Fibroblast of peridontal ligament (primary cell): ENCODE data around the gene SCGB1A1.
"Not testable (repeated sequence)": the region's sequence is repeated elsewhere in the genome, so short reads cannot be mapped to it uniquely, and the experiment has no call there.

Source experiments
- DNase-seq: peaks from one replicate; pipeline ENCODE4 v3.0.0-alpha.2; 2010; ENCODE audit errors: extremely low read depth

The SCGB1A1 gene

GRCh38 chr11:62449912-62450311 lies 31.1 kb downstream of the SCGB1A1 start:
- DNase-seq: not testable (repeated sequence)

DNA sequence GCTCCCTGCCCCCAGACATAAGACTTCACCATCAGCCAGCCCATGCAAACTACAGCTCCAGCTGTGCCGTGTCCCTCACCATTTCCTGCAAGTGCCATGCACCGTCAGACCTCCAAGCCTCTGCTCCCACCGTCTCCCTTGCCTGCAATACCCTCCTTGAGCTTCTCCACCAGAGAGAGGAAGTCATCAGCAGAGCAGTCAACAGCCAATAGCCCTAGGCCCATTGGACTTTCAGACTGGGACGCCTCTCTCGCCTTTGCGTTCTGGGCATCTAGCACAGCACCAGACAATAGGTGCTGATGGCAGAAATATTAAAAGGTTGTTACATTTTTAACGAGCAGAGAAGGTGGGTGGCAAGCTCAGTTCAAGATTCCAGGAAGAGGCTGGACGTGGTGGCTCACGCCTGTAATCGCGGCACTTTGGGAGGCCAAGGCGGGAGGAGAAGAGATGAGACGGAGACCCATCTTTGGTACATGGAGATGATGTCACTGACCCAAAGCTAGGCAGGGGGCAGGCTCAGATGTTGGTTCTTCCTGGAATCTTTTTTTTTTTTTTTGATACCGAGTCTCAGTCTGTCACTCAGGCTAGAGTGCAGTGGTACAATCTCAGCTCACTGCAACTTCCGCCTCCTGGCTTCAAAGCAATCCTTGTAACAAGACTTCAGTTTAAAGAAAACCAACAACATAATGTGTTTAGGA lies 31.9 kb downstream of the SCGB1A1 start:
- no peak for DNase-seq

DNA sequence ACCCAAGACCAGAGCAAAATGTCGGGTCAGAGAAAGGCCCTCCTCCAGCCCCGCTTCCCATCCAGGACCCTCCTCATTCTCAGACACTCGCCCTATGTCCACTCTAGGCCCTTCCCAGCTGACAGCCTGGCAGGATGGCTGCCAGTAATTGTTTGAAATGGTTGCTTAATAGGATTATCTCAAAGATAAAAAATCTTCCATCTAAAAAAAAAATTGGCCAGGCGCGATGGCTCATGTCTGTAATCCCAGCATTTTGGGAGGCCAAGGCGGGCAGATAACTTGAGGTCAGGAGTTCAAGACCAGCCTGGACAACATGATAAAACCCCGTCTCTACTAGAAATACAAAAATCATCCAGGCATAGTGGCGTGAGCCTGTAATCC lies 32.4 kb downstream of the SCGB1A1 start:
- no peak for DNase-seq

DNA sequence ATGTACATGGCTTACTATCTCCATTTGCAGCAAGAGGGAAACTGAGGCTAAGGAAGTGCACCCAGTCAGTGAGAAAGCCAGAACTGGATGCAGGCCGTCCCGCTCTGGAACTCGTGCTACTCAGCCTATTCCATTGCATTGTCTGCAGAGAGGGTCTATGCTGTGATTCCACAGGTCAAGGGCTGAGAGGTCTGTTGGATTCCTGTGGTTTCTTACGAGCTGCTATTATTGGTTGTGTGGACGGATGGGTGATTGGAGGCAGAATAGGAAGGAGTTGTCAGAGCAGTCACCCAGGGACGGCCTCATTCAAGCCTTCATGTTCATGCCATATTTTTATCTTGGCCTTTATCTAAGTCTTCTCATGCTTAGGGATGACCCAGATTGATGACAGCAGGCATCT lies 33.4 kb downstream of the SCGB1A1 start:
- DNase-seq: no peak

DNA sequence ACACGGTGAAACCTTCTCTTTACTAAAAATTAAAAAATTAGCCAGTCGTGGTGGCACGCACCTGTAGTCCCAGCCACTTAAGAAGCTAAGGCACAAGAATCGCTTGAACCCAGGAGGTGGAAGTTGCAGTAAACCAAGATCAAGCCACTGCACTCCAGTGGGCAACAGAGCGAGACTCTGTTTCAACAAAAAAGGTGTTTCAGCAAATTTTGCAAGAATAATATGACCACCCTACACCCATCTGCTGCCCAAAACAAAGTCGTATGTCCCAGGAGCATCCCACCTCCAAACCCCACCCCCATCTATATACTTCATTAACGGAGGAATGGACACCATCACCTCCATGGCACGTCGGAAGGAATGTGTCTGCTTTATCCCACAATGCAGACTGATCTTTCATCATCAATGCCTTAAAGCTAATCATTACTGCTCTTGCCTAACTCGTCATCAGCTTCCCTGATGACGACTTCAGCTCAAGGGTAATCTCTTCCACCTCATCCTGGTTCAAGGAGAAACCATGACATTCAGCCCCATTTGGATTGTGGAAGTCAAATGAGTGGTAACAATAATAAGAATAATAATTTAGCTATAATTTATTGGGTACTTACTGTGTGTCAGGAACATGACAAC lies 34.1 kb downstream of the SCGB1A1 start:
- DNase-seq: no peak

DNA sequence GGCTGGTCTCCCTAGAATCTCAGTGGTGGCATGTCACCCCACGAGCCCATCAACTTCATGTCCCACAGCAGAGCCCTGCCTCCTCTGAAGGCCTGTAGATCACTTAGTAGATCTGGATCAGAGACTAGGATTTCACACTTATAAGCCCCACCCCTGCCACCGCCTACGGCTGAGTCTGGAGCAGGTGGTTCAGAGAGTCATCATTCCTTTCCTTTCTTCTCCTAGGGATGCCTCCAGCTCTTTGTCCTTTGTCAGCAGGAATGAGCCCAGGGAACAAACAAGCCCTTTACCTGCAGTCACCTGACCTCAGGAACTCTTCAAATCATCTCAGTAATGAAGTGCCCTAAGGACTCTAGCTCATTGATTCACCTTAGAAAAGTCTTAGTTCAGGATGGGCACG lies 37.8 kb downstream of the SCGB1A1 start:
- DNase-seq: no peak

DNA sequence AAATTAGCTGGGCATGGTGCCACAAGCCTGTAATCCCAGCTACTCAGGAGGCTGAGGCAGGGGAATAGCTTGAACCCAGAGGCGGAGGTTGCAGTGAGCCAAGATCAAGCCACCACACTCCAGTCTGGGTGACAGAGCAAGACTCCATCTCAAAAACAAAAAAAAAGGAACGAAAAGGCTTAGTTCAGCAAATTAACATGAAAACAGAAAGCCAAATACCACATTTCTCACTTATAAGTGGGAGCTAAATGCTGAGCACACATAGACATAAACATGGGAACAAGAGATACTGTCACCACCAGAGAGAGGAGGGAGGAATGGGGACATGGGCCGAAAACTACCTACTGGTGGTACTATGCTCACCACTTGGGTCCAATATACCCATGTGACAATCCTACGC lies 38.6 kb downstream of the SCGB1A1 start:
- DNase-seq: no peak

- peak; percentile 48 for DNase-seq
Observed at GRCh38 chr11:62458212-62459002, 39.6 kb downstream of the SCGB1A1 start.

- DNase-seq: peak; percentile 66
Observed at GRCh38 chr11:62459080-62459479, 40.2 kb downstream of the SCGB1A1 start.

DNA sequence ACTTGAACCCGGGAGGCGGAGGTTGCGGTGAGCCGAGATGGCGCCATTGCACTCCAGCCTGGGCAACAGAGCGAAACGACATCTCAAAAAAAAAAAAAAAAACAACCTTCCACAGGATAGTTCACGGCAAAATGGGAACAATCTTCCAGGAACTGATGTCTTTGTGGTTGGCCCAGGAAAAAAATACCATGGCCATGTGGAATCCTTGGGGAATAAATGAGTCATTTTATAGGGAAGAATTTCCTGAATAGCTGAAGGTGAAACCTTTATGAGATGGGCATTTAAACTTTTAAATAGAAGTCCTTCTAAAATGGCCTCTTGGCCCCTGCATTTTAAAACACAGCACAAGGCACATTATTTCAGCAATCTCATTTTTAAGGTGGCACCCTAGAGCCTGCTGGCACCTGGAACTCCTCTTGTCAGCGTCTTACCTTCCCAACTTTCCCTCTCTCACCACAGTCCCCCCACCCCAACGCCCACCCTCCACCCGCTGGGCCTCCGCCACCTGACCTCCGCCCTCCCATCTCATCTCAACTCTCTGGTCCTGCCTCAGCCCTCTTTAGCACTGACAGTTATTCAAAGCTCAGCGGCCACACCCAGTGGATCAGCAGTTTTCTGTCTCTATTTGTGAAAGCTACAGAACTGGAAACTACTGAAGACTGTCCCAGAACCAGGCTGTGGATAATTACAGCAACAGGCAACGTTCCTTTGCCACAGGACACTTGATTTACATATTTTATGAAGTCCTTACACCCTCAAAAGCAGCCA lies 43.1 kb downstream of the SCGB1A1 start:
- DNase-seq: peak; percentile 68

GRCh38 chr11:62462508-62462892 lies 43.7 kb downstream of the SCGB1A1 start:
- no peak for DNase-seq

DNA sequence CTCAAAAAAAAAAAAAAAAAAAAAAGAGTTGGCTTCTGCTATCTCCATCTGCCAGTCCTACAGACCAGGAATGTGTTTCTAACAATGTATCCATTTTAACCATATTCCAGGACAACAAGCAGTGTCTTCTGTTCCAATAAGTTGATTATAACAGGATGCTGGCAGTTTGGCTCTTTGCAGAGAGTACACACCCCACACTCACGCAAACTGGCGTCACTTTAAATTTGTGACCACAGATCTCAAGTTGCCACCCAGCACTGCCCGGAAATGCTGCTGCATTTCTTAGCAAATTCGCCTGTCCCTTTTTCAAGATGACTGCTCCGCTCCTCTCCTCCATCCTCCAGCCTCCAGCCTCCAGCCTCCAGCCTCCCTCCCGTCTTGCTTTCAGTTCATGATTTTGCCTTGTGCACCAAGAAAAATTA lies 44.3 kb downstream of the SCGB1A1 start:
- peak; percentile 35 for DNase-seq

DNA sequence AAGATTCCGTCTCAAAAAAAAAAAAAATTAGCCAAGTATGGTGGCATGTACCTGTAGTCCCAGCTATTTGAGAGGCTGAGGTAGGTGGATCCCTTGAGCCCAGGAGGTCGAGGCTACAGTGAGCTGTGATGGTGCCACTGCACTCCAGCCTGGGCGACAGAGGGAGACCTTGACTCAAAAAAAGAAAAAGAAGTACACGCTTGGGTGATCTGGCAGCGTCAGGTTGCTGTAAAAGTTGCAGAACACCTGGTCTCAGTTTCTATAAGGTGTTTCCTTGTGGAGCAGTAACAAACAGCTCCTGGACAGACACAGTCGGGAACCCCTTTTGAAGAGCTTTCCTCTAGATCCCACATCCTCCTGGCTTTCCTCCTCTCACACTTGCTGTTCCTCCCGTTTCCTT lies 45.8 kb downstream of the SCGB1A1 start:
- no peak for DNase-seq

GRCh38 chr11:62466444-62466843 lies 47.6 kb downstream of the SCGB1A1 start:
- DNase-seq: no peak

GRCh38 chr11:62468577-62468976 lies 49.7 kb downstream of the SCGB1A1 start:
- no peak for DNase-seq

DNA sequence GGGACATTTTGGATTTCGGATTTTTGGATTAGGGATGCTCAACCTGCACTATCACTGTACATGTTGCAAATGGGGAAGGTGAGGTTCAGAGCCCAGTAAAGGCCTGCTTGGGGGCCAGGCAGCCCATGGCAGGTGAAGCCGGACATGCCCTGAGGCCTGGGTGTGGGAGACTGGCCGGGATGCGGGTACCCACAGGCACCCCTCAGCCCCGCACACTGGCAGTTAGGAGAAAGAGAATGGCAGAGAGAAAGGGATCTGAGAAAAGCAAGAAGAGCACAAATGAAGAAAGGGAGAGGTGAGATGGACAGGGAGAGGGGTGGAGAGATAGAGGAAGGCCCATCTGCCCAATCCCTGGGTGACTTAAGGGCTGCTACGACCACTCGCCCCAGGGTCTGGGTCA lies 52.8 kb downstream of the SCGB1A1 start:
- no peak for DNase-seq

DNA sequence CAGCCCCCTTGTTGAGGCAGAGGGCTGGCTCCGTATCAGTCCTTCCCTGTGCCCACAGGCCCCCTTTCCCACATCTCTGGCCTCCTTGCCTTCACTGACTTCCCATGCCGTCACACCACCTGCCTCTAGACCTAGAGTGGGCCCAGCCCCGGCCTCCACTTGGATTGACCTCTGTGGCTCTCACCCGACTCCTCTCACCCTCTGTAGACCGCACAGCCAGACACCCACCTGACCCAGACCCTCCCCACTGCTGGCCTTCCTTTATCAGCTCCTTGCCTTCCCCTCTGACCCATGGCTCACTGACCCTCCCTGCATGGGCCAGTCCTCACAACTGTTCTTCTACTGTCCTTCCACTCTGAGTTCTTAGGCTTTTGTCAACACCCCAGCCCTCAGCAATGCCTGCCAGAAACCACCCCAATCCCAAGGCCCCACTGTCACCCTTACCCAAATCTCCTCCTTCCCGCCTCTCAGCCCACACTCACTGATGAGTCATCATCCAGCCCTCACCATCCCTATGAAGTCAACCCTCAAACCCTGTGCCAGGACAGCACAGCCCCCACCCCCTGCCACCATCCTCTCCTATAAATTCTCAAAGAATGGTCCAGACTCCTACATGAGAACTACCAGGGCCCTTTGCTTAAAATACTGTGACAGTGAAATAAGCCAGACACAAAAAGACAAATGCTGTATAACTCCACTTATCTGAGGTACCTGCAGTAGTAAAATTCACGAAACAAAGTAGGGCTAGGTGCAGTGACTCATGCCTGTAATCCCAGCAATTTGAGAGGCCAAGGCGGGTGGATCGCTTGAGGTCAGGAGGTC lies 53.4 kb downstream of the SCGB1A1 start:
- peak; percentile 58 for DNase-seq
